LNCAP (cell line): ENCODE data around the gene CAMKMT.

Experiments
- TF ChIP-seq, protein P1 (sequence below): fragments of 450-650 bp; IDR thresholded peaks from 2 replicates; pipeline ENCODE4 v1.5.1; 2017; ENCODE audit warnings: mild to moderate bottlenecking

Gene CAMKMT

DNA sequence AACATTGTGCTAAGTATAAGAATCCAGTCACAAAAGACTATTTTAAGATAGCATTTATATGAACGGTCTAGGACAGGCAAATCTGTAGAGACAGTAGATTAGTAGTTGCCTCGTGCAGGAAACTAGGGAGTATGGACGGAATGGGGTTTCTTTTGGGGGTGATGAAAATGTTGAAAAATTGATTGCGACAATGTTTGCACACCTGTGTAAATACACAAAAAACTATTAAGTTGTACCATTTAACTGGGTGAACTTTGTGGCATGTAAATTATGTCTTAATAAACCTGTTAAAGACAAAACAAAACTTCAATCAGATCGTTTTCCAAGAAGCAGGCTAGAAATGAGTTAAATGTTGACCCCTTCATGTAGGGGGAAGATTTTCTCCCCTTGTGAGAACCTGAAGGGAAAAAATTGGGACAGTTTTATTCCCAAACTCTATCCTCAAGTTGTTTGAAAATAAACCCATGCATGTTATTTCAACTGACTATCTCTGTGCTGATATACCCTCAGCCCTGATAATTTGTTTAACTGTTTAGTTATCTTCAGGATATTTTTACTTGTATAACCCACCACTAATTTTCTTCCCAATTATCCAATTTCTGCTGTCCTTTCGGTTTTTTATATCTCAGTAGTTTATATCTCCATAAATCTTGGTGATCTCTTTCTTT, 87.2 kb downstream of the CAMKMT start:
- TF ChIP-seq, protein P1, sequence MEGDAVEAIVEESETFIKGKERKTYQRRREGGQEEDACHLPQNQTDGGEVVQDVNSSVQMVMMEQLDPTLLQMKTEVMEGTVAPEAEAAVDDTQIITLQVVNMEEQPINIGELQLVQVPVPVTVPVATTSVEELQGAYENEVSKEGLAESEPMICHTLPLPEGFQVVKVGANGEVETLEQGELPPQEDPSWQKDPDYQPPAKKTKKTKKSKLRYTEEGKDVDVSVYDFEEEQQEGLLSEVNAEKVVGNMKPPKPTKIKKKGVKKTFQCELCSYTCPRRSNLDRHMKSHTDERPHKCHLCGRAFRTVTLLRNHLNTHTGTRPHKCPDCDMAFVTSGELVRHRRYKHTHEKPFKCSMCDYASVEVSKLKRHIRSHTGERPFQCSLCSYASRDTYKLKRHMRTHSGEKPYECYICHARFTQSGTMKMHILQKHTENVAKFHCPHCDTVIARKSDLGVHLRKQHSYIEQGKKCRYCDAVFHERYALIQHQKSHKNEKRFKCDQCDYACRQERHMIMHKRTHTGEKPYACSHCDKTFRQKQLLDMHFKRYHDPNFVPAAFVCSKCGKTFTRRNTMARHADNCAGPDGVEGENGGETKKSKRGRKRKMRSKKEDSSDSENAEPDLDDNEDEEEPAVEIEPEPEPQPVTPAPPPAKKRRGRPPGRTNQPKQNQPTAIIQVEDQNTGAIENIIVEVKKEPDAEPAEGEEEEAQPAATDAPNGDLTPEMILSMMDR: no peak

- TF ChIP-seq, protein P1: no peak
These were observed 88.3 kb downstream of the CAMKMT start for GRCh38 chr2:44450082-44450481.

- TF ChIP-seq, protein P1: no peak
These were observed 89.1 kb downstream of the CAMKMT start for GRCh38 chr2:44450806-44451205.

DNA sequence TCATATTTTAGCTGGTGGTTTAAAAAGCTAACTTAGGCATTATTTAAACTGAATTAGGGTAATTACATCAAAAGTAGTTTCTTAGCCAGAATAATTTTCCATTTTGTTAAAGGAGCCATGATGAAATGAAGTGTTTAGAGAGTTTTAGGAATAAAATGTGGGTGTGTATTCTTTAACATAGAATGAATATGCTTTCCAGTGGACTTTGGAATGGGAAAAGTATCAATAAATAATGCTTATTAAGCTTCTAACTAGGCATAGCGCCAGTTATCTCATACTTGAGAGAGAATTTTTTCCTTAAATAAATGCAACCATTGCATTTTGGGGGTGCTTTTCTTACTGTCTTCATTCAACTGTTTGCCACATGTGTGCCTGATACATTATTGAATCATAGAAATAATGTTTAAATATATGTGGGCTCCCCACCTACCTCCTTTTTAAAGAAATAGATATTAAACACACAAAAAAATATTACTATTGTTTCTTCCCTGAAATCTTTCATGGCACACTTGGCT, 90.4 kb downstream of the CAMKMT start:
- TF ChIP-seq, protein P1: no peak

DNA sequence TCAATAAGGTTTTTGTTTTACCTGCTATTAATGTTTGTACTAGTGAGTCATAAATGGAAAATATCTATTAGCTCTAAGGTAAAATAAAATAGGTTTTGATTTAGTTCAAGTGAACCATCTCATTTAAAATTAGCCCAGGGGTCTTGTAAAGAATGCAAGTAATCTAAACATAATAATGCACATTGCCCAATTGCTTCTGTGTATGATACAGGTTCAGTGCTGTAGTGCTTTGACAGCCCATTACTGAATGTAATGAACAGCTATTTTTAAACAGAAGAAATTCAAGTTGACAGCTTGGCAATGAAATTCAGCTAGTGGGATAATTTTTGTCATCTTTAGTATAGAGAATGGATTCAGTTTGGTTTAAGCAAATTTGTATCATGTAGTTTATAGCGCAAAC, 91.5 kb downstream of the CAMKMT start:
- TF ChIP-seq, protein P1: no peak

- TF ChIP-seq, protein P1: no peak
These were observed 94.1 kb downstream of the CAMKMT start for GRCh38 chr2:44455877-44456276.

DNA sequence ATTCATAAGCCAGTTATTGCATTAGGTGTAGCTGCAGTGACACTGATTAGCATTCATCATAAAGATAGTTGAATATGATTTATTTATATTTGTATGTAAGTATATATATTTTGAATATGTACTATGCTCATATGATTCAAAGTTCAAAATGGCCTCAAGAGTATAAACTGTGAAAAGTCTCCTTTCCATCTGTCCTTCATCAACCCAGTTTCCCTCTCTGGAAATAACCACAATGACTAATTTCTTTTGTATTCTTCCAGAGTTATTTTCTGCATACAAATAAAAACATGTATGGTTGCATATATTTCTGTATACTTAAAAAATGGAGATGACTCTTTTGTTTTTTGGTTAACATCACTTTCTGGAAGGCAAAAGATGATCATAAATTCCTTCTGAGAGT, 95.2 kb downstream of the CAMKMT start:
- TF ChIP-seq, protein P1: no peak

DNA sequence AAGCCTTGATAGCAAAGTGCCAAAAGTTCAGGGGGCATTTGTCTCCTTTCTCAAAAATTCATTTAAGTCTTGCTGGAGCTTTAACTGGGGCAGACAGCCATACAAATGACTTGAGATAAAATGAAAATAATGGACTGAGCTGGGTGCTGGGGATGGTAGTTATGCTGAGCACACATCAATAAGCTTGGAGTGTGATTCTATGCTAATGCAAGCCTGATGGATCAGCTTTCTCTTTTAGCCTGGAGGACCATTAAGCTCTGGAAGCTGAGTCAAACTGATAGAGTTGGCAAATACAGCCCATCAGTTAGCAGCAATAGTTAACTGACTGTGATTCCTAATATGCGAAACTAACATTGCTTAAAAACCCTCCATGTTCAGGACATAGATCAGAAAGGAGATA, 98.0 kb downstream of the CAMKMT start:
- TF ChIP-seq, protein P1: no peak
